Measurements from ENCODE around the gene MRPL53. TPM values are rescaled to one million over a fixed set of nuclear protein-coding genes. Genes with fewer than 3 reads are reported as not detected.

Gene MRPL53
- total RNA-seq, 4 donors from 2014 or later, result 8.8 to 101 (median 45.8) TPM

DNA sequence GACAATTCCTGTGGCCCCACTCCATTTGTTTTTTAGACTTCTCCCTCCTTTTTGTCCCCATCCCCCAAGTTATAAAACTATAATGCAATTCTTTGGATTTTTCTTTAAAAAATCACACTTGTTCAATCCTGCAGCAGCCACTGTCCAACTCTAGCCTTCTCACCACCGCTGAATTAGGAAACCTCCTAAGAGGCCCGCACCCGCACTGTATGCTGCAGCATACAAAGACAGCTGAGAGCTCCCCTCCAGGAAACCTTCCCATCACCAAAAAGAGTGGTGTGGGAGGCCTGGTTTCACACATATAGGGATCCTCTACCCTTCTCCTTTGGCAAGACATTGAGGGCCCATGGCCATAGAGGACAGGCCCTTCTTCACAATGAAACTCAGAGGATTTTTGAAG is 32.1 kb upstream of the MRPL53 start:
- Histone ChIP-seq H3K4me1 (peaks cover 0 to 9% of the 10 kb centered on the region in 2 donors), H3K9me3 (no peaks in the 10 kb centered on the region), H3K27ac (no peak overlapping the region), H3K27me3 (peaks cover 0 to 11% of the 10 kb centered on the region in 2 donors), H3K4me3 (no peak overlapping the region), H3K36me3 (no peaks in the 10 kb centered on the region)
- DNase-seq, result no peak
- TF ChIP-seq, protein P1, sequence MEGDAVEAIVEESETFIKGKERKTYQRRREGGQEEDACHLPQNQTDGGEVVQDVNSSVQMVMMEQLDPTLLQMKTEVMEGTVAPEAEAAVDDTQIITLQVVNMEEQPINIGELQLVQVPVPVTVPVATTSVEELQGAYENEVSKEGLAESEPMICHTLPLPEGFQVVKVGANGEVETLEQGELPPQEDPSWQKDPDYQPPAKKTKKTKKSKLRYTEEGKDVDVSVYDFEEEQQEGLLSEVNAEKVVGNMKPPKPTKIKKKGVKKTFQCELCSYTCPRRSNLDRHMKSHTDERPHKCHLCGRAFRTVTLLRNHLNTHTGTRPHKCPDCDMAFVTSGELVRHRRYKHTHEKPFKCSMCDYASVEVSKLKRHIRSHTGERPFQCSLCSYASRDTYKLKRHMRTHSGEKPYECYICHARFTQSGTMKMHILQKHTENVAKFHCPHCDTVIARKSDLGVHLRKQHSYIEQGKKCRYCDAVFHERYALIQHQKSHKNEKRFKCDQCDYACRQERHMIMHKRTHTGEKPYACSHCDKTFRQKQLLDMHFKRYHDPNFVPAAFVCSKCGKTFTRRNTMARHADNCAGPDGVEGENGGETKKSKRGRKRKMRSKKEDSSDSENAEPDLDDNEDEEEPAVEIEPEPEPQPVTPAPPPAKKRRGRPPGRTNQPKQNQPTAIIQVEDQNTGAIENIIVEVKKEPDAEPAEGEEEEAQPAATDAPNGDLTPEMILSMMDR (IDR thresholded peaks at IDR 0.05), result no peak
- TF ChIP-seq POLR2A (IDR thresholded peaks at IDR 0.05), result no peak
- intact Hi-C loops (cut with DNase I; ENCODE audit: low total_unique reads), result no loop called here

DNA sequence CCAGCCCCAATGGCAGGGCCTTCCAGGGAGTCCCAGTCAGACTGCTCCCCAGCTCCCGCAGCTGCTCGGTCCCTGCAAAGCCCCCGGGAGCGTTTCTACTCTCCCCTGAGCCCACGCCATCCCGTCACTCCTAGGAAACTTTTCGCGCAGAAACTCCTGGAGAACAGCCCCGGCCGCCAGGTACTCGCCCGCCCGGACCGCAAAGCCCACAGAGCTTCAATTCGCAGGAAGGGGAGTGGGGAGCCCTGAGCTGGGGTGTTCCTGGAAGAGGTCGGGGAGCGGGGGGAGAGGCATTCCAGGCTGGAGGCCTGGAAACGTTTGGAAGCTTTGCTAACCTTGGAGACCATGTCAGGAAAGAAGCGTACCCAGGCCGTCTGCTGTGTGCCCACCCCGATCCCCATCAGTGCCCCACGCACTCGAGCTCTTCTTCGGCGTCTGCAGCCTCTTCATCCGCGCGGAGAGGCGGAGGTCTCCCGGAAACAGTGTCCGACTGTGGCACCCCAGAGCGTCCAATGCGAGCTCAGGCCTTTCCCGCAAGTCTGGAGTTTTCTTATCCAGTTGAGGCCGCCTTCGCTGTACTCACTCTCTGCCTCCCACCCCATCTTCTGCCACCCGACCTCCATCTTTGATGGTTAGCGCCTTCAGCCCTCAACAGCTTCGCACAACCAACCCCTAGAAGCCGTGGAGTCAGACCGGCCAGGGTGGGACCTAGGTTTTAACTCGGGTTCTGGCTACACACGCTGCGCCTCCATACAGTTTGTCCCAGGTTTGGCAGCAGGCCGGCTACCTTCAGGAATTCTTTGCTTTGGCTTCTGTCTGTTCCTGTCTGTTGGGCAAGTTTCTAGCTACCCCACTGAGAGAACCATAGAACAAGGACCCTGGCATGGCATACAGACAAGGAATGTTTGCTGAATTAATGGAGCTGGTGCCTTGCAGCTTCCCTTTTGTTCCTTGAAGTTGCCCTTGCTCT is 31.3 kb upstream of the MRPL53 start:
- Histone ChIP-seq H3K27me3 (peaks cover 4 to 17% of the 10 kb centered on the region in 2 donors), H3K27ac (peak overlapping the region in 1 of 2 donors; percentile 77), H3K36me3 (no peaks in the 10 kb centered on the region), H3K4me3 (peak overlapping the region; percentile 23 to 38), H3K4me1 (peaks cover 0 to 15% of the 10 kb centered on the region in 2 donors), H3K9me3 (no peaks in the 10 kb centered on the region)
- TF ChIP-seq POLR2A (IDR thresholded peaks at IDR 0.05), result no peak
- TF ChIP-seq, protein P1 (IDR thresholded peaks at IDR 0.05), result no peak
- intact Hi-C loops (cut with DNase I; ENCODE audit: low total_unique reads), result no loop called here
- DNase-seq, result no peak

DNA sequence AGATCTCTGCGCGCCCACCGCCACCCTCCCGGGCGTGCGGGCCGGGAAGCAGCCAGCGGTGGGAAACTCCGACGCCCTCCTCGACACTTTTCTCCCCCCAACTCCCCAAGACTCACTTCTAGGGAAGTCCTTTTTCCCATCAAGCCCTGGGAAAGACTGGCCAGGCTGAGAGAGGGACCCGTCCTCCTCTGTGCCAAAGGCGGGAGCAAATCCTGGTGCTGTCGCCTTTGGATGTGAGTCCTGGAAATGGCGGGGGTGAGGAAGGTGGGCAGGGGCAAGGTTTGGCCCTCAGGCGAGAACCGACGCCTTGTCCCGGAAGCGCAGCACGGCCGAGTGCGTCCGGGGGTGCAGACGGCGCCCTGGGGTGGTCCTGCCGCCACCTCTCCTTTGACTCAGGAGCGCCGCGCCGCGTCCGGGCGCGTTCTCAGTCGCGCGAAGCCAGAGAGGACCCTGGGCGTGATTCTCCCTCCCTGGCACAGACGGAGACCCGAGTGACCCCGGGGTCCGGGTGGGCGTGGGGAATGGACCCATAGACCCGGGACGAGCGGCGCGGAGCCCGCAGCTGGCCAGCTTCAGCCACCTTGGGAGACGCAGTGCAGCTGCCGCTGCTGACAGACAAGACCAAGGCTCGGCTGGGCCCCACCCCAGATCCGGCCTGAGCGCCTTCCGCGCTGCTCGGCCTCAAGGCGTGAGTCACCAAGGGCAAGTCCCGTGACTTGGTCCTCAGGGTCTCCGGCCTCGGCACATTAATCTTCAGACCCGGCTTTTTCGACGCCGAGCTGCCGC is 30.4 kb upstream of the MRPL53 start:
- DNase-seq, result peak; percentile 61 to 69
- peak in 1 of 2 donors; percentile 29 for TF ChIP-seq POLR2A (IDR thresholded peaks at IDR 0.05)
- TF ChIP-seq, protein P1 (IDR thresholded peaks at IDR 0.05), result no peak
- peaks cover 4 to 26% of the 10 kb centered on the region in 2 donors for H3K27me3 ChIP-seq
- intact Hi-C loops (cut with DNase I; ENCODE audit: low total_unique reads), result no loop called here
- peak overlapping the region; percentile 23 to 38 for H3K4me3 ChIP-seq
- no peaks in the 10 kb centered on the region for H3K9me3 ChIP-seq
- H3K36me3 ChIP-seq, result no peaks in the 10 kb centered on the region
- H3K4me1 ChIP-seq, result peaks cover 0 to 21% of the 10 kb centered on the region in 2 donors
- H3K27ac ChIP-seq, result peak overlapping the region in 1 of 2 donors; percentile 77

DNA sequence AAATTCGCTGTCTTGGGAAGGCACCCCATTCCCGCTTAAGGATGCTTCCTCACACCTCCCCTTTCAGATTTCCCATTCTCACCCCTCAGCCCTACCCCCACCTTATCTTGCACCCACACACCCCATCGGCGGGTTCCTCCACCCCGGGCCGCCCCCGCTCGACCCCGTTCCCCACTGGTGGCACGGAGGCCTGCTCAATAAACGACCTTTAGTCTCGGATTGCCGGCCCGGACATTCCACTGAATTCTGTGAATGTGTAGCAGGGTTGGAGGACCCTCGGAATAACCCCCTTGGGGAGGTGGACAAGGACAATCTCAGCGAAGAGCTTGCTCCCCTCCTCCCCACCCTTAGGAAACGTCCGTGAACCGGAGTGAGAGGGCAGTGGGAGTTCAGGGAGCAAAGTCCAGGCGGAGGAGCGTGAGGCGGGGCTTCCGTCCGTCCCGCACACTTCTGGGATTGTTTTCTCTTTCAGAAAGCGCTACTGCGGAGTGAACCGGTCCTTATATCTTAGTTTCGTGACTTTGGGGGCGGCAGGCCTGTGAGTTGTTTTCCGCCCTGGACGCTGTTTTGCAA is 29.8 kb upstream of the MRPL53 start:
- Histone ChIP-seq H3K4me1 (peaks cover 0 to 24% of the 10 kb centered on the region in 2 donors), H3K36me3 (no peaks in the 10 kb centered on the region), H3K27me3 (peaks cover 4 to 28% of the 10 kb centered on the region in 2 donors), H3K4me3 (peak overlapping the region; percentile 23 to 38), H3K9me3 (no peaks in the 10 kb centered on the region), H3K27ac (peak overlapping the region in 1 of 2 donors; percentile 55)
- intact Hi-C loops (cut with DNase I; ENCODE audit: low total_unique reads), result no loop called here
- DNase-seq, result no peak
- TF ChIP-seq, protein P1 (IDR thresholded peaks at IDR 0.05), result no peak
- TF ChIP-seq POLR2A (IDR thresholded peaks at IDR 0.05), result no peak
